K562 (cell line): ENCODE data around the gene OTULIN. TPM values are rescaled to one million over a fixed set of nuclear protein-coding genes. Genes with fewer than 3 reads are reported as not detected.

Experiments
- ATAC-seq: fragments of 200-7000 bp; cut with Tn5 transposase; 3 replicates; pipeline ENCODE4 v1.9.1; 2020; ENCODE audit warnings: moderate library complexity
- BruUV-seq: library from RNA; stranded (reverse); fragments of 400-500 nt; replicated peaks from 2 replicates; lab custom pipeline; 2021; lab: Mats Ljungman, UMichigan
- CTCF ChIA-PET: fragments of 300-600 bp; formaldehyde crosslinking; extraction: SDS; loops from one replicate; lab custom pipeline; 2021; ENCODE audit warnings: low intra/inter-chr PET ratio; lab: Yijun Ruan, JAX
- POLR2A ChIA-PET: fragments of 300-600, 350-650 bp; sonication (Branson Sonifier 250); formaldehyde crosslinking; extraction: SDS; loops from one replicate; lab custom pipeline; 2021; ENCODE audit warnings: antibody characterized with exemption, inconsistent platforms; lab: Yijun Ruan, JAX
- DNase-seq, 4 experiments: peaks; one replicate each; pipeline versions ENCODE4 v3.0.0 to v3.0.0-alpha.2; 2011 to 2018; ENCODE audit warnings: low spot score in 3 of 4, mixed read lengths in 3 of 4; ENCODE audit errors: extremely low read depth in 1 of 4
- FAIRE-seq: peaks from 2 replicates; lab custom pipeline; 2011; peaks lifted over from hg19 to GRCh38; lab: Jason Lieb, UNC
- H2AFZ ChIP-seq: 2 replicates; pipeline ENCODE4 v1.6.0; 2011; ENCODE audit warnings: low read depth, low read length, control low read depth, inconsistent platforms
- H3K27ac ChIP-seq: fragments of 200-600 bp; 3 replicates; pipeline ENCODE4 v1.8.0; 2011; ENCODE audit warnings: low read depth, mild to moderate bottlenecking, control low read depth, inconsistent platforms, low read length, moderate library complexity, mixed read lengths; ENCODE audit errors: extremely low read depth
- H3K27me3 ChIP-seq, 2 experiments: fragments of 300-600 bp in 1 of 2; 2 replicates in 1 of 2; 3 replicates in 1 of 2; pipeline versions ENCODE4 v1.6.0 to v1.8.0; 2011; ENCODE audit warnings: inconsistent platforms in 2 of 2, low read length in 2 of 2, mild to moderate bottlenecking in 1 of 2, mixed read lengths in 1 of 2, moderate library complexity in 1 of 2; ENCODE audit not compliant: control insufficient read depth in 2 of 2, insufficient read depth in 2 of 2
- H3K36me3 ChIP-seq: fragments of 300-600 bp; 3 replicates; pipeline ENCODE4 v1.8.0; 2011; ENCODE audit warnings: mild to moderate bottlenecking, low read length, inconsistent platforms; ENCODE audit not compliant: control insufficient read depth, insufficient read depth
- H3K4me1 ChIP-seq, 2 experiments: fragments of 200-600 bp in 1 of 2; replicated peaks in 1 of 2; 2 replicates in 1 of 2; 3 replicates in 1 of 2; pipeline versions ENCODE4 v1.5.1 to v1.8.0; 2011; ENCODE audit warnings: inconsistent platforms in 2 of 2, low read length in 2 of 2, mild to moderate bottlenecking in 1 of 2, mixed read lengths in 1 of 2, moderate library complexity in 1 of 2; ENCODE audit not compliant: control insufficient read depth in 2 of 2, insufficient read depth in 2 of 2
- H3K4me2 ChIP-seq: 2 replicates; pipeline ENCODE4 v1.6.1; 2011; ENCODE audit warnings: low read length, control low read depth, inconsistent platforms, mixed read lengths; ENCODE audit not compliant: insufficient read depth
- H3K4me3 ChIP-seq: fragments of 200-600 bp; sonication (generic), shearing (Covaris generic); 2 replicates; pipeline ENCODE4 v1.5.1; 2016; ENCODE audit warnings: control low read depth, inconsistent platforms
- H3K79me2 ChIP-seq: fragments of 200-600 bp; 3 replicates; pipeline ENCODE4 v1.8.0; 2011; ENCODE audit warnings: low read length, inconsistent platforms; ENCODE audit not compliant: control insufficient read depth, insufficient read depth
- H3K9ac ChIP-seq, 2 experiments: 2 replicates each; pipeline versions ENCODE4 v1.6.0 to v1.6.1; 2011; ENCODE audit warnings: low read depth in 2 of 2, low read length in 2 of 2, control low read depth in 1 of 2, inconsistent platforms in 1 of 2, mild to moderate bottlenecking in 1 of 2, mixed read lengths in 1 of 2; ENCODE audit not compliant: insufficient read depth in 1 of 2
- H3K9me1 ChIP-seq: one replicate; pipeline ENCODE4 v1.6.0; 2011; ENCODE audit warnings: inconsistent platforms, mild to moderate bottlenecking, low read length, moderate library complexity; ENCODE audit not compliant: control insufficient read depth, insufficient read depth
- H3K9me3 ChIP-seq: replicated peaks from 2 replicates; pipeline ENCODE4 v1.5.1; 2011; ENCODE audit warnings: low read depth, low read length, inconsistent platforms; ENCODE audit not compliant: control insufficient read depth, insufficient read depth
- H4K20me1 ChIP-seq: replicated peaks from 2 replicates; pipeline ENCODE4 v1.6.1; 2011; ENCODE audit warnings: low read length, inconsistent platforms, mixed read lengths; ENCODE audit not compliant: control insufficient read depth, insufficient read depth
- CBFA2T2 ChIP-seq: fragments of 450-650 bp; conservative IDR thresholded peaks from 2 replicates; pipeline ENCODE4 v1.6.1; 2017; ENCODE audit warnings: mild to moderate bottlenecking
- CBFA2T3 ChIP-seq: fragments of 450-650 bp; IDR thresholded peaks from 2 replicates; pipeline ENCODE4 v1.6.1; 2017
- EZH2 ChIP-seq: IDR thresholded peaks from 2 replicates; pipeline ENCODE4 v1.6.1; 2012; ENCODE audit warnings: low read depth, mild to moderate bottlenecking, inconsistent platforms, low read length, borderline replicate concordance
- FOXK2 ChIP-seq, 2 experiments: fragments of 450-650 bp; IDR thresholded peaks in 1 of 2; conservative IDR thresholded peaks in 1 of 2; 2 replicates each; pipeline ENCODE4 v1.6.1; 2016; ENCODE audit warnings: low read depth in 2 of 2, mild to moderate bottlenecking in 1 of 2
- GATA2 ChIP-seq: sonication (generic); formaldehyde crosslinking; IDR thresholded peaks from 2 replicates; pipeline ENCODE4 v1.4.0; 2020; ENCODE audit warnings: mild to moderate bottlenecking, missing genetic modification reagents
- KLF16 ChIP-seq: IDR thresholded peaks from 2 replicates; pipeline ENCODE4 v1.6.1; 2016; ENCODE audit warnings: antibody characterized with exemption
- MEF2A ChIP-seq: IDR thresholded peaks from 2 replicates; pipeline ENCODE4 v1.6.1; 2011; ENCODE audit warnings: low read depth, mild to moderate bottlenecking, low read length, moderate library complexity; ENCODE audit not compliant: control insufficient read depth
- MITF ChIP-seq: IDR thresholded peaks from 2 replicates; pipeline ENCODE4 v1.6.1; 2014; ENCODE audit warnings: antibody characterized with exemption
- NR2C1 ChIP-seq, 2 experiments: fragments of 450-650 bp; IDR thresholded peaks; 2 replicates each; pipeline ENCODE4 v1.6.1; 2017; ENCODE audit warnings: mild to moderate bottlenecking in 2 of 2, antibody characterized with exemption in 1 of 2, inconsistent platforms in 1 of 2, missing compliant biosample characterization in 1 of 2, missing genetic modification characterization in 1 of 2
- SRSF7 ChIP-seq: fragments of 200-400 bp; formaldehyde crosslinking; optimal IDR thresholded peaks from 2 replicates; pipeline ENCODE3; 2017; ENCODE audit warnings: mild to moderate bottlenecking, low read depth, low read length
- TCF3 ChIP-seq: sonication (generic); formaldehyde crosslinking; IDR thresholded peaks from 2 replicates; pipeline ENCODE4 v1.4.0; 2020; ENCODE audit warnings: mild to moderate bottlenecking, missing genetic modification reagents
- TRIM24 ChIP-seq, 2 experiments: fragments of 450-650 bp; IDR thresholded peaks; 2 replicates each; pipeline ENCODE4 v1.6.1; 2016
- WGBS: fragments of 100-300 bp; shearing (Covaris generic); methylation state at CpG from one replicate; pipeline ENCODE4 v1.1.6; 2016; ENCODE audit warnings: low coverage, mixed read lengths; ENCODE audit not compliant: insufficient coverage; ENCODE audit errors: missing lambda C conversion rate; 5-methylcytosine and 5-hydroxymethylcytosine counted together
- in situ Hi-C: fragments of 300-500 bp; cut with MboI; formaldehyde crosslinking; loops from 4 replicates; pipeline ENCODE4 v1.15.0; 2018; ENCODE audit warnings: inconsistent platforms, mixed read lengths
- intact Hi-C: fragments of 100-400 bp; cut with micrococcal nuclease; formaldehyde crosslinking; loops from 2 replicates; pipeline ENCODE4 v1.14.2; 2022
- polyA plus RNA-seq, 8 experiments: library from polyadenylated mRNA; depleted of rRNA in 4 of 8; stranded (reverse) in 5 of 8; unstranded in 3 of 8; fragments of >200 nt; fragmentation: Nextera tagmentation in 2 of 8; fragmentation: Illumina TruSeq in 1 of 8; extraction: Ambion mirVana in 2 of 8; extraction: Trizol in 1 of 8; gene quantifications; 2 replicates each; pipeline versions ENCODE4 v1.2.1 to v1.2.3, GENCODE V29; 2011 to 2014; ENCODE audit warnings: inconsistent platforms in 1 of 8, missing spikeins in 1 of 8
- total RNA-seq, 7 experiments: library from RNA; depleted of rRNA in 6 of 7; stranded (reverse); fragments of >200 nt in 6 of 7; fragmentation: Illumina TruSeq in 2 of 7; extraction: Trizol in 2 of 7; gene quantifications; 2 replicates each; pipeline versions ENCODE4 v1.2.1 to v1.2.3, GENCODE V29; 2011 to 2021; ENCODE audit warnings: low replicate concordance in 1 of 7

Gene OTULIN
- total and polyA plus RNA-seq, 9 of the 15 experiments (the other 6 are each of a cell fraction or from before 2014, with no cell fraction given) = 3.3 to 33.6 (median 20.1) TPM

- Histone ChIP-seq H3K4me1 (no peaks in the 10 kb centered on the region), H3K4me3 (no peak overlapping the region), H3K9me3 (no peaks in the 10 kb centered on the region), H2AFZ (no peak overlapping the region), H4K20me1 (no peaks in the 10 kb centered on the region), H3K4me2 (no peak overlapping the region), H3K9ac (no peak overlapping the region), H3K79me2 (no peaks in the 10 kb centered on the region), H3K27me3 (peaks cover 18 to 41% of the 10 kb centered on the region in 2 experiments), H3K36me3 (no peaks in the 10 kb centered on the region), H3K9me1 (no peaks in the 10 kb centered on the region), H3K27ac (no peak overlapping the region)
- BruUV-seq = no TSS peak
- TF ChIP-seq TCF3 = peak; percentile 43; the same call in 1 of the 2 replicates
- no peak for TF ChIP-seq MITF
- peak; percentile 51 for TF ChIP-seq NR2C1 (IDR thresholded peaks at IDR 0.05)
- TF ChIP-seq NR2C1 (tag; IDR thresholded peaks at IDR 0.05) = peak; percentile 50; the same call in 1 of the 2 replicates
- TF ChIP-seq KLF16 = no peak
- TF ChIP-seq SRSF7 = no peak
- TF ChIP-seq GATA2 (CRISPR knock-in tag) = 0 out of 2 replicates have a peak, but pooled peaks have one; percentile 14
- no peak for TF ChIP-seq EZH2
- no peak for TF ChIP-seq FOXK2 (conservative IDR thresholded peaks at IDR 0.05 in 1 of 2, IDR thresholded peaks at IDR 0.05 in 1 of 2; ENCODE audit: low read depth in 2 of 2)
- TF ChIP-seq CBFA2T3 = peak; percentile 55
- no peak for TF ChIP-seq MEF2A
- TF ChIP-seq CBFA2T2 = peak; percentile 35
- TF ChIP-seq TRIM24 (IDR thresholded peaks at IDR 0.05) = 0 out of 4 replicates have a peak, but pooled peaks of 1 of the 2 experiments have one; percentile 22
- intact Hi-C loops = no loop called here
- WGBS = 5% methylated on average over 9 of the region's 9 CpGs
- in situ Hi-C loops = no loop called here
- no peak for FAIRE-seq
- ChIA-PET CTCF (no interaction called here), POLR2A (interaction anchor here (1.9 kb wide), 1 partner anchor 23 kb away, joined by 4 read pairs; no protein-coding TSS in a partner anchor)
- DNase-seq = peak in 1 of 4 experiments; percentile 13
- no peak for ATAC-seq
Measured at GRCh38 chr5:14742498-14742897, 78.0 kb downstream of the OTULIN start.
